Measurements from ENCODE around the gene RSPH3.
A peak's percentile ranks its signal among the peaks of the same experiment; 100 is the strongest.
"Not testable (repeated sequence)": the region's sequence is repeated elsewhere in the genome, so short reads cannot be mapped to it uniquely, and the experiment has no call there.

Gene RSPH3

DNA sequence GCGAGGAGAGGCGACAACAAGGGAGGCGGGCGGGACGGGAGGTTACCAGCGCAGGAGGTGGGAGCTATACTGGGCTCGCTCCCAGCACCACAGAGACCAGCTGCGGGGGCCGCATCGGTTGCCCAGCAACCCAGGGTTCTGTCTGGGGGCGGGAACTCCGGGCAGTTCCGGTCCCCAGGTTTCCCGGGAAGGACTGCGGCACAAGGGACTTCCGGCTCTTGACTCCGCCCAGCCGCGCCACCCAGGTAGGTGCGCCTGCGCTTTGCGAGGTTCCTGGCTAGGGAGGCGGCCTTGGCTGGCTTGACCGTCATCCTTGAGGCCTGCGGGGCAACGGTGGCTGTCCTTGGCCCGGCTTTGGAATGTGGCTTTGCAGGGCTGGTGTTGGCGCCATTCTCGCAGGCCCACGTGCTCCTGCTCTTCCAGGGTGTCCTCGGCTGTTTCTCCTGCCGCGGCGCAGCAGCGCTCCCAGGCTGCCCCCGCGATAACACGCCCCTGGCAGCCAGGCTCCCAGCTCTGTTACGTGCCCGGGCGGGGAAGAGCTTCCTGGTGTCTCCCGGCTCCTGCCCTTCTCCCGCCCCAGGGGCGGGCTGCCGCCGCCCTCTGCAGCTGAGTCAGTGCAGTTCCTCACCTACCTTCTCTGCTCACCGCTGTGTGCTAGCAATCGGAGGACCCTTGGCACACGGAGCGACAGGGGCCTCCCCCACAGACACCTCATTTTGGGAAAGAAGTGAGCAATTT, at the start of gene RSPH3:
TSS of gene RSPH3 (minus strand) at position 537 of the 738 bp plus-strand sequence. CDS start 652 bp downstream, outside the sequence.
- DNase-seq = peak; percentile 91

- DNase-seq = no peak
These were observed 48.1 kb upstream of the RSPH3 start for GRCh38 chr6:159047891-159048685.

DNA sequence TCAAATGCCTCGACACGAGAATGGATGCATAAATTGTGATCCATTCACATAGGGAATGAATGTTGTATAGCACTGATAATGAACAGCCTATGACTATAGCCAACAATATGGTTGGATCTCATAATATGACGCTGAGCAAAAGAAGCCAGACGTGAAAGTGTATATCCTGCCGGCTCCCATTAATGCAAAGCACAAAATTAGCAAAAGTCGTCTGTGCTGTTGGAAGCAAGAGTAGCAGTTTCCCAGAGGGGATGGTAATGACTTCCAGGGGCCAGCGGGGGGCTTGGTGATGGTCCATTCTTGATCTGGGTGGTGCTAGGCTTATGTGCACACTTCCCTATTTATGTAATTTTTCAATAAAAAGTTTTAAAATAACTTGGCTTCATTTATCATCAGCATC, 45.8 kb upstream of the RSPH3 start:
- no peak for DNase-seq

- peak; percentile 7 for DNase-seq
These were observed 45.1 kb upstream of the RSPH3 start, which contains the start of gene TAGAP for GRCh38 chr6:159044899-159045727. Gene TAGAP (minus strand): TSS chr6:159044991. CDS start chr6:159044146, 845 bp downstream.

GRCh38 chr6:159043947-159044346, 43.9 kb upstream of the RSPH3 start:
- DNase-seq = no peak

DNA sequence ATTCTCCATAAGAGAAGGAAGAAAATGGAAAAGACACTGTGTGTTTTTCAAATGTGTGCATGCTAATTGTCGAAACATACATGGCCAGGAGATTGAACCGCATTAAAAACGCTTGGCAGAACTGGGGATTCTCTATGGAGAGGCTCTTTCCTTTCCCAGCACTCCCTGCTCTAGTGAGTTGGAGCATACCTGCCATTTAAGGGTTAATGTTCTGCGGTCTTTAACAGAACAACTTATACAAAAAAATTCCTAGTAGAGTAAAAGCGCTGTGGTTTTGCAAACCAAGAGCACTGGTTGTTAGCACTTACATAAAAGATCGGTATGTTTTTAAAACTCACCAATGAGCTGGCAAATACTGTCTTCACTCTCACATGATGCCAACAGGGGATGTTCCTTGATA, 43.2 kb upstream of the RSPH3 start:
- DNase-seq = no peak

DNA sequence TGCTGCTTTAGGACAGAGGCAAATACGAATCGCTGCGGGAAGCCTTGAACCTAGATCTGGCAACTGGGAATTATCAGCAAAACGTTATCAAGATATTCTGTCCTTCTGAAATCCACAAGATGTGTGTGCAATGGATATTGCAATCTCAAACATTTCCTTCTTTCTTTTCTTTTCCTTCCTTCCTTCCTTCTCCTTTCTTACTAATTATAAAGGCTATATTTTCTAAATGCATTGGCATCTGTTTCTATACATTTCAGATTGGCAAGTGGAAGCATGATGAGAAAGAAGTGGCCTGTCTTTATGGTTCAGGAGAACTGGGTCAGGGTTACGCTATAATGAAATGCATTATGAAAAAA, 42.8 kb upstream of the RSPH3 start:
- DNase-seq = no peak

DNA sequence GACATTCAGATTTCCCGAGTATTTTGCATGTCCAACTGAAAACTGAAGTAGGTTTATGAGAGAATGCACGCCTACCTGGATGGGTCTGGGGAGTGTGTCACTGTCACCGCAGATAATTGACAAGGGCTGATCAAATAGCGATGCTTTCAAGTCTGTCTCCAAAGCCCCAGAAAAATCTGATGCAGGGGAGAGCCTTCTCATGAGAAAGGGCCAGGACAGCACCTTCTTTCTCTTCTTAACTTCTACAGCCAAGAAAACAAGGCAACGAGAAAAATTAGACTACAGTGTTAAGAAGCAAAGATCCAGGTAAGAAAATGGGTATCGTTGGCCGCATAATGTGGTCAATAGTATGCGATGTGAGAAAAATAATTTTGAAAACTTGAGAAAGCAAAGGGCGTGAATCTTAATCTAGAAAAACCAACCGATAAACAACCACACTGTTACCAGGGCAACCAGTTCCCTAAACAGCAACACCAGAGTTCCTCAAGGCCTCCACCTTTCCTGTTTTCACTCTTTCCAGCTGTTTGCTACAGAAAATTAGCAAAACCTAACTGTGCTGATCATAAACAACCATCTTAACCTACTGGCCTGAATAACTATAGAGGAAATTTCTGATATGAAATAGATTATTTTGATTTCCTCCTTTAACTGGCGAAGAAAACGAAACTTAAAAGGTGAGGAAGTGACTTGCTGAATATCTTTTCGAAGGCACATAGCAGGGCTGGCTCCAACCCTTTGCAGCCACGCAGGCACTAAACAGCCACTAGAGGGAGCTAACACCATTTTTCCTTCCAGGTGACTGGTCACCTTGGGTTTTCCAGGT, 42.2 kb upstream of the RSPH3 start:
- DNase-seq = peak; percentile 62

- no peak for DNase-seq
These were observed 41.2 kb upstream of the RSPH3 start for GRCh38 chr6:159041181-159041580.

GRCh38 chr6:159039885-159040258, 39.9 kb upstream of the RSPH3 start:
- no peak for DNase-seq

GRCh38 chr6:159038914-159039884, 39.2 kb upstream of the RSPH3 start:
- no peak for DNase-seq

GRCh38 chr6:159038318-159038717, 38.3 kb upstream of the RSPH3 start:
- not testable (repeated sequence) for DNase-seq

GRCh38 chr6:159037756-159038290, 37.8 kb upstream of the RSPH3 start:
- no peak for DNase-seq

- no peak for DNase-seq
These were observed 36.7 kb upstream of the RSPH3 start for GRCh38 chr6:159036673-159037072.

- no peak for DNase-seq
These were observed 35.9 kb upstream of the RSPH3 start for GRCh38 chr6:159035891-159036290.

- no peak for DNase-seq
These were observed 33.4 kb upstream of the RSPH3 start for GRCh38 chr6:159033160-159034049.

DNA sequence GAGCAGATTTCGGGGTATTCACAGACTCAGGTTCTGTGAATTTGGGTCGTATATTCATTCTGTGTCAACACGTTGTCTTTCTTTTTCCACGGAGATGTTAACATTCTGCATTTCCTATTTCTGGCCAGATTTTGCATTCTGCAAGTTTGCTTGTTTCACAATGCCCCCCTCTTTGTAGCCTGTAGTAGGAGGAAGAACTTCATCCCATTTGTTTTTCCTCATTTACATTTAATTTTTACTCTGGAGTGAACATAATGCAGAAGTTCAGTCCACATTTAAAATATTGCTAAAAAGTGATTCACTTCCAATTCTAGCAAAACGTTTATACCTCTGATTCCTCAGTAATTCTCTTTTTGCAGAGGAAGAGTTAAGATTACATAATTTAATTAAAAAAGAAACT, 31.8 kb upstream of the RSPH3 start:
- DNase-seq = no peak

DNA sequence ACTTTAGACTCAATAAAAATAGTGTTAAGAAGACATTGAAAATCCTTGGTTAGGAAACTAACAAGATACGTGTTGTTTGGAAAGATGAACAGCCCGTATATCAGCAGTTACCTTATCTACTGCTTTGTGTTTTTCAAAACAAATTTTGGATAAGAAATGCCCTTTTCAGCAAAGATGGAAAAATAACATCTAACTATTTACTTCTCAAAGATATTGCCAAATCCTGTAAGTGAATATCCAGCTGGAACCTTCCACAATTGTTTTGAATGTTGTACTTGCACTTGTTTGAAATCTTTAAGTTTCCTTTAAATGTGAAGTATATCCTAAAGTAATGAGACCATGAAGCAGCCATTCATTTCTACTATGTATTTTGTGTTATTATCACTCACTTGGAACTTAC, 30.2 kb upstream of the RSPH3 start:
- DNase-seq = no peak

DNA sequence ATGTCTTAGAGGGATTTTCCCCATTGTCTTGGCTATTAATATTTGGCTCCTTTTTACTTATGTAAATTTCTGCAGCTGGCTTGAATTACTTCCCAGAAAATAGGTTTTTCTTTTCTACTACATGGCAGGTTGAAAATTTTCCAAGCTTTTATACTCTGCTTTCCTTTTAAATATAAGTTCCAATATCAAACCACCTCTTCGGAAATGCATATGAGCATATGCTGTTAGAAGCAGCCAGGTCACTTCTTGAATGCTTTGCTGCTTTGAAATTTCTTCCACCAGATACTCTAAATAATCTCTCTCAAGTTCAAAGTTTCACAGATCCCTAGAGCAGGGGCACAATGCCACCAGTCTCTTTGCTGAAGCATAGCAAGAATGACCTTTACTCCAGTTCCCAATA, 25.2 kb upstream of the RSPH3 start:
- DNase-seq = not testable (repeated sequence)

DNA sequence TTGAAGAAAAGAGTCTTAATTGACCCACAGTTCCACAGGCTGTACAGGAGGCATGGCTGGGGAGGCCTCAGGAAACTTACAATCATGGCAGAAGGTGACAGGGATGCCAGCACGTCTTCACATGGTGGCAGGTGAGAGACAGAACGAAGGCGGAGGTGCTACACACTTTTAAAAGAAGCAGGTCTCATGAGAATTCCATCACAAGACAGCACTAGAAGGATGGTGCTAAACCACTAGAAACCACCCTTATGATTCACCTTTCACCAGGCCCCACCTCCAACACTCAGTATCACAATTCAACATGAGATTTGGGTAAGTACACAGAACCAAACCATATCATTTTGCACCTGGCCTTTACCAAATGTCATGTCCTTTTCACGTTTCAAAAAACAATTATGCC, 23.9 kb upstream of the RSPH3 start:
- no peak for DNase-seq
